HFFc6 (cell line): ENCODE measurements around the gene PNPLA7. TPM values are rescaled to one million over a fixed set of nuclear protein-coding genes. Genes with fewer than 3 reads are reported as not detected.

Experiments
- DNase-seq: peaks from one replicate; pipeline ENCODE4 v3.0.0-alpha.2; 2018
- H3K27ac Mint-ChIP-seq: 2 replicates; pipeline ENCODE4 v1.8.0; 2020; ENCODE audit warnings: mild to moderate bottlenecking, mixed read lengths
- H3K27me3 Mint-ChIP-seq: 2 replicates; pipeline ENCODE4 v1.8.0; 2021; ENCODE audit warnings: mild to moderate bottlenecking, moderate library complexity, mixed read lengths; ENCODE audit not compliant: insufficient read depth
- H3K36me3 Mint-ChIP-seq: 2 replicates; pipeline ENCODE4 v1.8.0; 2021; ENCODE audit warnings: low read depth, mixed read lengths
- H3K4me1 Mint-ChIP-seq: 2 replicates; pipeline ENCODE4 v1.8.0; 2020; ENCODE audit warnings: low read depth, mixed read lengths
- H3K4me3 Mint-ChIP-seq: 2 replicates; pipeline ENCODE4 v1.8.0; 2020; ENCODE audit warnings: mild to moderate bottlenecking, moderate library complexity, mixed read lengths
- H3K9me3 Mint-ChIP-seq: 2 replicates; pipeline ENCODE4 v1.8.0; 2020; ENCODE audit warnings: mild to moderate bottlenecking, mixed read lengths
- total RNA-seq, 6 experiments: library from RNA; stranded (reverse); fragmentation: NEBNext Ultra II Directional; extraction: Animal tissue kit (Norgen Biotek cat#: 25700); gene quantifications; 2 replicates in 1 of 6; 3 replicates in 5 of 6; pipeline ENCODE4 v1.2.3, GENCODE V29; 2021
- TF ChIP-seq, protein P1 (sequence below): fragments of 200-600 bp; sonication (generic); IDR thresholded peaks from 2 replicates; pipeline ENCODE4 v1.5.0; 2021; ENCODE audit warnings: antibody characterized with exemption, mild to moderate bottlenecking

PNPLA7 gene
- total RNA-seq, 6 experiments from 2014 or later = 0.20 to 0.90 (median 0.52) TPM

DNA sequence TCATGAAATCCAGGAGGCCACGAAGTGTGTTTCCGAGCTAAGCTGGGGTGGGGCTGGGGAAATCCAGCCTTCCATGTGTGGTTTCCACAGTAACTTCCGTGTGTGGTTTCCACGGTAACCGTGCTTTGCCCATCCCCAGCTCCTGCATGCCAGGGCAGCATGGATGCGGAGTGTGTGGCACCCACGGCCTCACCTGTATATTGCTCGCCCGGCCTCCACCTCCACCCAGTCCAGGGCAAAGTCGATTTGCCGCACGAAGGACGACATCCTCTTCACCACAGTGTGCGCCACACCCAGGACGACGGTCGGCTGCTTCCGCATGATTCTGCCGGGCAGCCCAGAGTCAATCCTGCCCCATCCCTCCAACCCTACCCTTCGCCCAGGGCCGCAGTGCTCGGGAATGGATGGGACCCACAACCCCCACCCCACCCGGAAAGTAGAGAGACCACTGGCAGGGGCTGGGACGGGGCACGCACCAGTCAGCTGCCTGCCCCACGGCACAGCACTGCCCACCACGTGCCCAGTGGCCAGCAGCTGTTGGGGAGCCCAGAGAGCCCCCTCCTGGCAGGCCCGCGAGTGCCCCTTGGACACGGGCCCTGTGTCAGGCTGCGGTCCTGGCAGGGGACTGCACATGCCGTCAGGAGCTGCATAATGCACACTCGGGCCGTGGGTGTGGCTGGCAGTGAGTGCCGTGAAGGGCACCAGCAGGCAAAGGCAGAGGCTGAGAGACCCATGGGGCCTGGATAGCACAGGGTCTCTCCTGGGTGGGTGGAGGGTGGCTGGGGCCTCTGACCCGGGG lies 52.1 kb downstream of the PNPLA7 start:
- no peak overlapping the region for H3K27ac Mint-ChIP-seq
- no peak overlapping the region for H3K4me3 Mint-ChIP-seq
- peaks cover 26% of the 10 kb centered on the region for H3K27me3 Mint-ChIP-seq
- TF ChIP-seq, protein P1, sequence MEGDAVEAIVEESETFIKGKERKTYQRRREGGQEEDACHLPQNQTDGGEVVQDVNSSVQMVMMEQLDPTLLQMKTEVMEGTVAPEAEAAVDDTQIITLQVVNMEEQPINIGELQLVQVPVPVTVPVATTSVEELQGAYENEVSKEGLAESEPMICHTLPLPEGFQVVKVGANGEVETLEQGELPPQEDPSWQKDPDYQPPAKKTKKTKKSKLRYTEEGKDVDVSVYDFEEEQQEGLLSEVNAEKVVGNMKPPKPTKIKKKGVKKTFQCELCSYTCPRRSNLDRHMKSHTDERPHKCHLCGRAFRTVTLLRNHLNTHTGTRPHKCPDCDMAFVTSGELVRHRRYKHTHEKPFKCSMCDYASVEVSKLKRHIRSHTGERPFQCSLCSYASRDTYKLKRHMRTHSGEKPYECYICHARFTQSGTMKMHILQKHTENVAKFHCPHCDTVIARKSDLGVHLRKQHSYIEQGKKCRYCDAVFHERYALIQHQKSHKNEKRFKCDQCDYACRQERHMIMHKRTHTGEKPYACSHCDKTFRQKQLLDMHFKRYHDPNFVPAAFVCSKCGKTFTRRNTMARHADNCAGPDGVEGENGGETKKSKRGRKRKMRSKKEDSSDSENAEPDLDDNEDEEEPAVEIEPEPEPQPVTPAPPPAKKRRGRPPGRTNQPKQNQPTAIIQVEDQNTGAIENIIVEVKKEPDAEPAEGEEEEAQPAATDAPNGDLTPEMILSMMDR = no peak
- peaks cover 9% of the 10 kb centered on the region; the same call in 1 of the 2 replicates for H3K4me1 Mint-ChIP-seq
- H3K9me3 Mint-ChIP-seq = peaks cover 18% of the 10 kb centered on the region
- no peak for DNase-seq
- peaks cover 9% of the 10 kb centered on the region for H3K36me3 Mint-ChIP-seq

DNA sequence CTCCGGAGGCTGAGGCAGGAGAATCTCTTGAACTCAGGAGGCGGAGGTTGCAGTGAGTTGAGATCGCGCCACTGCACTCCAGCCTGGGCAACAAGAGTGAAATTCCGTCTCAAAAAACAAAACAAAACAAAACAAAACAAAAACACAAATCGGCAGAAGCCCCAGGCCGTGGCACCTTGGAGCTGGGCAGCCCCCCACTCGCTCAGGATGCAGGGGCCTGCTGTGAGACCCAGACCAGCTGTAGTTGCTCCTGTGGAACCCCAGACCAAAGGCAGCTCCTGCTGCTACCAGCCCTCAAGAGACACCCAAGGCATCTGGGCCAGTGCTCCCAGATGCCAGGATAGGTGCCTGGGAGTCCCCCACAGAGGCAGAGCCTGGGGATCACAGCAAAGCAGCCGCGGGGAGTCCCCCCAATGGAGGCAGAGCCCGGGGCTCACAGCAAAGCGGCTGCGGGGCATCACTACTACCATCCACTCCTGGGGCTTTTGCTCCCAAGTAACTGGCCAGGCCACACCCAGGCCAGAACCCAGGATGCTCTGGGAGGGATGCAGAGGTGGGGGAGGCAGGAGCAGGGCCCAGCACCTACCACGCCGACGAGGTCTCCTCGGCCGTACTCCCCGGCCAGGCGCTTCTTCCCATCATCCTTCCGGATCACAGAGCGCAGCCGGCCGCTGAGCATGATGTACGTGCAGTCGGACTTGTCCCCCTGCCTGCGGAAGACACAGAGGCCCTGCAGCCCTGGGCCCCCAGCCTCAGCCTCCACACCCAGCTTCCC lies 53.4 kb downstream of the PNPLA7 start:
- TF ChIP-seq, protein P1 = no peak
- H3K27me3 Mint-ChIP-seq = peaks cover 13% of the 10 kb centered on the region
- H3K27ac Mint-ChIP-seq = no peak overlapping the region
- no peak for DNase-seq
- peaks cover 5% of the 10 kb centered on the region for H3K9me3 Mint-ChIP-seq
- H3K36me3 Mint-ChIP-seq = peaks cover 3% of the 10 kb centered on the region; the same call in 1 of the 2 replicates
- H3K4me3 Mint-ChIP-seq = no peak overlapping the region
- H3K4me1 Mint-ChIP-seq = 0 out of 2 replicates have a peak, but pooled peaks cover 3% of the 10 kb centered on the region

DNA sequence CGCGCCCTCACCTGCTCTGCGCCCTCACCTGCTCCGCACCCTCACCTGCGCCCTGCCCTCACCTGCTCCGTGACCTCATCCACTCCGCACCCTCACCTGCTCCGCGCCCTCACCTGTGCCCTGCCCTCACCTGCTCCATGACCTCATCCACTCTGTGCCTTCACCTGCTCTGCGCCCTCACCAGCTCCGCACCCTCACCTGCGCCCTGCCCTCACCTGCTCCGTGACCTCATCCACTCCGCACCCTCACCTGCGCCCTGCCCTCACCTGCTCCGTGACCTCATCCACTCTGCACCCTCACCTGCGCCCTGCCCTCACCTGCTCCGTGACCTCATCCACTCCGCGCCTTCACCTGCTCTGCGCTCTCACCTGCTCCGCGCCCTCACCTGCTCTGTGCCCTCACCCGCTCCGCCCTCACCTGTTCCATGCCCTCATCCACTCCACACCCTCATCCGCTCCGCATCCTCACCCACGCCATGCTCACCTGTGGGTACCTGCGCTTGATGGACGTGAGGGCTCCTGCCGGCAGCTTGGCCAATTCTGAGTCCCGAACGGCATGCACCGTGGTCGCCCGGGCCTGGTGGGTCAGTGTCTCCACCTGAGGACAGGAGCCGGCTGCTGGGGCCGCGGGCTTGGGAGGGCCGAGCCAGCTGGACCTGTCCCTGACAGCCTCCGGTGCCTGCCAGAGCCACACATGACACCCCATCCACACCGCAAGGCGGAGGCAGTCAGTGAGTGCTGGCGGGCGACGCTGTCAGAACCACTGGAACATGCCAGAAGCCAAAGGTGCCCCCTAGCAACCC lies 55.5 kb downstream of the PNPLA7 start:
- TF ChIP-seq, protein P1 = no peak
- peaks cover 8% of the 10 kb centered on the region for H3K27me3 Mint-ChIP-seq
- no peak overlapping the region for H3K4me3 Mint-ChIP-seq
- H3K27ac Mint-ChIP-seq = no peak overlapping the region
- H3K36me3 Mint-ChIP-seq = no peaks in the 10 kb centered on the region
- no peaks in the 10 kb centered on the region; the same call in 1 of the 2 replicates for H3K9me3 Mint-ChIP-seq
- no peaks in the 10 kb centered on the region for H3K4me1 Mint-ChIP-seq
- no peak for DNase-seq

DNA sequence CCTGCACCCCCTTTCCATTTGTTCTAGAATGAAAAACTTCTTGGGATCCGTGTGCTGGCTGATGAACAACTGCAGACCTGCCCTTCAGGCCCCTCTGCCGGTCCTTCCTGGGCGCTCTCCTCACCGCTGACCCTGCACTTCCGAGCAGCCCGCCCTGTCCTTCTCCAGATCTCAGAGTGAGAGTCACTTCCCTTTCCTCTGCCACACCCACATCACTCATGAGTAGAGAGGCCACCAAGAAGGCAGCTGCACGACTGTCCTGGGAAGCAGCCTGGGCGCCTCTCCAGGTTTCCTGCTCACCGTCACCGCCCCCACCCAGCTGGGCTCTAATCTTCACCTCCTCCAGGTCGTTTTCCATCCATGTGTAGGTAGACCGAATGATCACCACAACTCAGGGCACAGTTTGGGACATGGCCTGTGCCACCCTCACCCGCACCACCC lies 56.1 kb downstream of the PNPLA7 start:
- Mint-ChIP-seq H3K9me3 (no peaks in the 10 kb centered on the region; the same call in 1 of the 2 replicates), H3K27ac (no peak overlapping the region), H3K4me3 (no peak overlapping the region), H3K4me1 (no peaks in the 10 kb centered on the region), H3K36me3 (no peaks in the 10 kb centered on the region), H3K27me3 (peaks cover 10% of the 10 kb centered on the region)
- TF ChIP-seq, protein P1 = no peak
- no peak for DNase-seq
